HG03108 (cell line): ENCODE data around the gene PTAFR.

ENCODE experiments used
- ATAC-seq: cut with Tn5 transposase; IDR thresholded peaks from one replicate; pipeline ENCODE4 v1.9.1; 2021; ENCODE audit warnings: moderate library complexity; ENCODE audit not compliant: unreplicated experiment

PTAFR gene

GRCh38 chr1:28178690-28179485 is 2.4 kb upstream of the PTAFR start:
- no peak for ATAC-seq

GRCh38 chr1:28175955-28176485 is 470 bp downstream of the PTAFR start:
- no peak for ATAC-seq

- ATAC-seq: no peak
Observed at GRCh38 chr1:28173980-28174297, 2.6 kb downstream of the PTAFR start.

GRCh38 chr1:28173151-28173979 is 3.1 kb downstream of the PTAFR start:
- ATAC-seq: no peak

- peak; percentile 52 for ATAC-seq
Observed at GRCh38 chr1:28172713-28173150, 3.8 kb downstream of the PTAFR start.

- no peak for ATAC-seq
Observed at GRCh38 chr1:28171246-28171645, 5.2 kb downstream of the PTAFR start.

- ATAC-seq: no peak
Observed at GRCh38 chr1:28170001-28170596, 6.4 kb downstream of the PTAFR start.

- no peak for ATAC-seq
Observed at GRCh38 chr1:28163496-28164161, 12.9 kb downstream of the PTAFR start.

- no peak for ATAC-seq
Observed at GRCh38 chr1:28162151-28162550, 14.3 kb downstream of the PTAFR start.

GRCh38 chr1:28161751-28162150 is 14.7 kb downstream of the PTAFR start:
- no peak for ATAC-seq

GRCh38 chr1:28160782-28161266 is 15.7 kb downstream of the PTAFR start:
- ATAC-seq: no peak

GRCh38 chr1:28159680-28160079 is 16.8 kb downstream of the PTAFR start:
- ATAC-seq: no peak

GRCh38 chr1:28159243-28159642 is 17.2 kb downstream of the PTAFR start:
- ATAC-seq: no peak

GRCh38 chr1:28157894-28158293 is 18.6 kb downstream of the PTAFR start:
- no peak for ATAC-seq

- ATAC-seq: no peak
Observed at GRCh38 chr1:28156821-28157220, 19.7 kb downstream of the PTAFR start.

GRCh38 chr1:28155628-28156027 is 20.9 kb downstream of the PTAFR start:
- no peak for ATAC-seq

- no peak for ATAC-seq
Observed at GRCh38 chr1:28154078-28154594, 22.4 kb downstream of the PTAFR start.

- ATAC-seq: no peak
Observed at GRCh38 chr1:28150125-28150780, 26.2 kb downstream of the PTAFR start.

- no peak for ATAC-seq
Observed at GRCh38 chr1:28148880-28149195, 27.7 kb downstream of the PTAFR start.
